Endothelial cell of umbilical vein (primary cell): ENCODE measurements around the gene DNMT3L. TPM values are rescaled to one million over a fixed set of nuclear protein-coding genes. Genes with fewer than 3 reads are reported as not detected.

Experiments
- BruUV-seq: library from RNA; stranded (reverse); fragments of 400-500 nt; replicated peaks from 2 replicates; lab custom pipeline; 2021; lab: Mats Ljungman, UMichigan
- CTCF ChIA-PET: fragments of 300-600, 350-600 bp; sonication (Branson Sonifier 250); formaldehyde crosslinking; loops from one replicate; lab custom pipeline; 2021; ENCODE audit warnings: antibody characterized with exemption, inconsistent platforms; lab: Charles Lee
- POLR2A ChIA-PET: fragments of 300-600, 350-600 bp; sonication (Branson Sonifier 250); formaldehyde crosslinking; loops from one replicate; lab custom pipeline; 2021; ENCODE audit warnings: antibody characterized with exemption, inconsistent platforms; lab: Charles Lee
- DNase-seq: peaks from one replicate; pipeline ENCODE4 v3.0.0-alpha.2; 2011; ENCODE audit warnings: low read depth, low spot score
- FAIRE-seq: peaks from 2 replicates; lab custom pipeline; 2011; peaks lifted over from hg19 to GRCh38; lab: Jason Lieb, UNC
- H2AFZ ChIP-seq: 2 replicates; pipeline ENCODE4 v1.6.0; 2012; ENCODE audit warnings: low read depth, low read length, control low read depth, inconsistent platforms
- H3K27ac ChIP-seq: 2 replicates; pipeline ENCODE4 v1.5.1; 2011; ENCODE audit warnings: low read depth, mild to moderate bottlenecking, control low read depth, low read length, moderate library complexity; ENCODE audit not compliant: insufficient read depth
- H3K27me3 ChIP-seq, 2 experiments: 2 replicates each; pipeline versions ENCODE4 v1.6.0 to v1.6.1; 2011; ENCODE audit warnings: low read length in 2 of 2, mixed read lengths in 1 of 2; ENCODE audit not compliant: control insufficient read depth in 2 of 2, insufficient read depth in 2 of 2
- H3K36me3 ChIP-seq, 2 experiments: 2 replicates in 1 of 2; 3 replicates in 1 of 2; pipeline ENCODE4 v1.5.1; 2011; ENCODE audit warnings: low read length in 2 of 2, mild to moderate bottlenecking in 1 of 2, moderate library complexity in 1 of 2; ENCODE audit not compliant: control insufficient read depth in 2 of 2, insufficient read depth in 2 of 2; ENCODE audit errors: extremely low read depth in 1 of 2
- H3K4me1 ChIP-seq: 3 replicates; pipeline ENCODE4 v1.5.1; 2011; ENCODE audit warnings: mild to moderate bottlenecking, low read length; ENCODE audit not compliant: control insufficient read depth, insufficient read depth; ENCODE audit errors: extremely low read depth
- H3K4me2 ChIP-seq: 2 replicates; pipeline ENCODE4 v1.6.1; 2011; ENCODE audit warnings: low read length, control low read depth, mixed read lengths; ENCODE audit not compliant: insufficient read depth
- H3K4me3 ChIP-seq, 3 experiments: fragments of 200-600 bp in 1 of 3; sonication (generic), shearing (Covaris generic) in 1 of 3; replicated peaks in 1 of 3; 2 replicates each; pipeline ENCODE4 v1.5.1; 2011 to 2016; ENCODE audit warnings: control low read depth in 3 of 3, low read length in 3 of 3, mild to moderate bottlenecking in 2 of 3, inconsistent platforms in 1 of 3, low read depth in 1 of 3, moderate library complexity in 1 of 3; ENCODE audit not compliant: insufficient read depth in 1 of 3
- H3K79me2 ChIP-seq: 2 replicates; pipeline ENCODE4 v1.6.0; 2012; ENCODE audit warnings: low read length, inconsistent platforms; ENCODE audit not compliant: control insufficient read depth, insufficient read depth
- H3K9ac ChIP-seq: replicated peaks from 2 replicates; pipeline ENCODE3; 2011; ENCODE audit warnings: low read length, control low read depth; ENCODE audit not compliant: insufficient read depth; ENCODE audit errors: extremely low read depth
- H3K9me1 ChIP-seq: replicated peaks from 3 replicates; pipeline ENCODE4 v1.6.0; 2011; ENCODE audit warnings: mild to moderate bottlenecking, low read length; ENCODE audit not compliant: control insufficient read depth, insufficient read depth; ENCODE audit errors: extremely low read depth
- H3K9me3 ChIP-seq: replicated peaks from 2 replicates; pipeline ENCODE4 v1.5.1; 2012; ENCODE audit warnings: low read length, inconsistent platforms; ENCODE audit not compliant: control insufficient read depth, insufficient read depth
- H4K20me1 ChIP-seq: replicated peaks from 2 replicates; pipeline ENCODE3; 2011; ENCODE audit warnings: mild to moderate bottlenecking, low read length; ENCODE audit not compliant: control insufficient read depth, insufficient read depth; ENCODE audit errors: extremely low read depth
- EZH2 ChIP-seq: IDR thresholded peaks from 2 replicates; pipeline ENCODE4 v1.6.1; 2012; ENCODE audit warnings: borderline replicate concordance, low read depth, mild to moderate bottlenecking, moderate library complexity, low read length, inconsistent platforms; ENCODE audit not compliant: severe bottlenecking
- FOS ChIP-seq: IDR thresholded peaks from 2 replicates; pipeline ENCODE4 v1.6.1; 2011; ENCODE audit warnings: mild to moderate bottlenecking, low read length, moderate library complexity, borderline replicate concordance; ENCODE audit not compliant: insufficient read depth
- GATA2 ChIP-seq: IDR thresholded peaks from 2 replicates; pipeline ENCODE4 v1.7.0; 2011; ENCODE audit warnings: low read depth, mild to moderate bottlenecking, moderate library complexity, mixed read lengths, low read length; ENCODE audit not compliant: insufficient read length, insufficient read depth
- JUN ChIP-seq: IDR thresholded peaks from 2 replicates; pipeline ENCODE4 v1.6.1; 2011; ENCODE audit warnings: borderline replicate concordance, low read depth; ENCODE audit not compliant: insufficient read length, insufficient read depth
- MYC ChIP-seq: IDR thresholded peaks from one replicate; pipeline ENCODE4 v1.6.1; 2011; ENCODE audit warnings: mild to moderate bottlenecking, low read depth, low read length
- POLR2A ChIP-seq: IDR thresholded peaks from 2 replicates; pipeline ENCODE4 v1.6.1; 2012; ENCODE audit warnings: low read depth, mild to moderate bottlenecking, control low read depth, low read length
- POLR2AphosphoS5 ChIP-seq: IDR thresholded peaks from 2 replicates; pipeline ENCODE4 v1.6.1; 2012; ENCODE audit warnings: low read depth, mild to moderate bottlenecking, control low read depth, low read length, moderate library complexity; ENCODE audit not compliant: insufficient read depth
- dilution Hi-C: fragments of 300-500 bp; cut with MboI; formaldehyde crosslinking; loops from one replicate; pipeline ENCODE4 v1.15.0; 2019; ENCODE audit warnings: low sequenced_read_pairs; ENCODE audit not compliant: extremely low pct_ligation_motif_present
- intact Hi-C: fragments of 100-400 bp; cut with micrococcal nuclease; formaldehyde crosslinking; loops from one replicate; pipeline ENCODE4 v1.10.0; 2022
- polyA plus RNA-seq, 4 experiments: library from polyadenylated mRNA; depleted of rRNA in 3 of 4; stranded (reverse) in 3 of 4; unstranded in 1 of 4; fragments of >200 nt; gene quantifications; 2 replicates each; pipeline versions ENCODE4 v1.2.1 to v1.2.3, GENCODE V29; 2011 to 2012; ENCODE audit warnings: missing spikeins in 1 of 4
- total RNA-seq: library from RNA; stranded (reverse); gene quantifications from 2 replicates; pipeline ENCODE4 v1.2.3, GENCODE V29; 2021
- TF ChIP-seq, protein P1 (sequence below): IDR thresholded peaks from 2 replicates; pipeline ENCODE4 v1.6.1; 2011; ENCODE audit not compliant: insufficient read depth, insufficient read length
- TF ChIP-seq, protein P2 (sequence below), 2 donors: IDR thresholded peaks; 1 replicate in 1 of 2; 2 replicates in 1 of 2; pipeline ENCODE4 v1.5.1; 2011; ENCODE audit warnings: low read length in 2 of 2, mild to moderate bottlenecking in 2 of 2, moderate library complexity in 2 of 2, control low read depth in 1 of 2, inconsistent platforms in 1 of 2, low read depth in 1 of 2; ENCODE audit not compliant: insufficient read depth in 1 of 2; ENCODE audit errors: extremely low read depth in 1 of 2

Gene DNMT3L
- total and polyA plus RNA-seq, 2 donors (not counting 3 experiments of a cell fraction or from before 2014, with no cell fraction given) = not detected

DNA sequence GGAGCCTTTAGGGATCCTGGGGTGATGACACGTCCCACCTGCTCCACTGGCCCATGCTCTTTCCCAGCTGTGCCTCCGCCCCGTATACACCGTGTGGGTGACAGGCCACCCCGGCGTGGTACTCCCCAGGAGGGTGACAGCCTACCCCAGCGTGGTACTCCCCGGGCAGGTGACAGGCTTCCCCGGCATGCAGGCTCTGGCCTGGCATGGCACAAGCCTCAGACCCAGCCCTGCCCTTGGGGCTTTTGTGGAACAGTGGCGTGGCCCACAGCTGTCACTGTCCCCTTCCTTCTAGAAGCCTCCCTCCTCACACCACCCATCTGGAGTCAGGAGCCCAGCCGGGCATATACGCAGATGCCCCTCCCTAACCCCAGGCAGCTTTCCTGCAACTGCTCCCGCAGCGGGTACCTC, 33.5 kb upstream of the DNMT3L start:
- ChIA-PET CTCF (interaction anchor here (1.1 to 1.9 kb wide), 2 partner anchors 9 to 320 kb away, joined by 5 to 6 read pairs; no protein-coding TSS in a partner anchor), POLR2A (no interaction called here)
- H3K36me3 ChIP-seq = no peaks in the 10 kb centered on the region
- intact Hi-C loops (no loop called here), dilution Hi-C loops (no loop called here)
- H3K9me3 ChIP-seq = no peaks in the 10 kb centered on the region
- H3K4me1 ChIP-seq = peaks cover 5% of the 10 kb centered on the region
- BruUV-seq = no TSS peak
- FAIRE-seq = no peak
- H2AFZ ChIP-seq = no peak overlapping the region
- H3K9ac ChIP-seq = no peak overlapping the region
- H4K20me1 ChIP-seq = no peaks in the 10 kb centered on the region
- no peak overlapping the region for H3K4me3 ChIP-seq
- TF ChIP-seq MYC = no peak
- TF ChIP-seq POLR2AphosphoS5 = no peak
- no peak for TF ChIP-seq POLR2A
- TF ChIP-seq JUN = no peak
- TF ChIP-seq, protein P1, sequence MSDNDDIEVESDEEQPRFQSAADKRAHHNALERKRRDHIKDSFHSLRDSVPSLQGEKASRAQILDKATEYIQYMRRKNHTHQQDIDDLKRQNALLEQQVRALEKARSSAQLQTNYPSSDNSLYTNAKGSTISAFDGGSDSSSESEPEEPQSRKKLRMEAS = no peak
- TF ChIP-seq GATA2 = no peak
- TF ChIP-seq FOS = no peak
- TF ChIP-seq, protein P2, sequence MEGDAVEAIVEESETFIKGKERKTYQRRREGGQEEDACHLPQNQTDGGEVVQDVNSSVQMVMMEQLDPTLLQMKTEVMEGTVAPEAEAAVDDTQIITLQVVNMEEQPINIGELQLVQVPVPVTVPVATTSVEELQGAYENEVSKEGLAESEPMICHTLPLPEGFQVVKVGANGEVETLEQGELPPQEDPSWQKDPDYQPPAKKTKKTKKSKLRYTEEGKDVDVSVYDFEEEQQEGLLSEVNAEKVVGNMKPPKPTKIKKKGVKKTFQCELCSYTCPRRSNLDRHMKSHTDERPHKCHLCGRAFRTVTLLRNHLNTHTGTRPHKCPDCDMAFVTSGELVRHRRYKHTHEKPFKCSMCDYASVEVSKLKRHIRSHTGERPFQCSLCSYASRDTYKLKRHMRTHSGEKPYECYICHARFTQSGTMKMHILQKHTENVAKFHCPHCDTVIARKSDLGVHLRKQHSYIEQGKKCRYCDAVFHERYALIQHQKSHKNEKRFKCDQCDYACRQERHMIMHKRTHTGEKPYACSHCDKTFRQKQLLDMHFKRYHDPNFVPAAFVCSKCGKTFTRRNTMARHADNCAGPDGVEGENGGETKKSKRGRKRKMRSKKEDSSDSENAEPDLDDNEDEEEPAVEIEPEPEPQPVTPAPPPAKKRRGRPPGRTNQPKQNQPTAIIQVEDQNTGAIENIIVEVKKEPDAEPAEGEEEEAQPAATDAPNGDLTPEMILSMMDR (IDR thresholded peaks at IDR 0.05; ENCODE audit: extremely low read depth in 1 of 2, insufficient read depth in 1 of 2, low read depth in 1 of 2, low read length in 2 of 2) = no peak
- no peak for TF ChIP-seq EZH2
- no peaks in the 10 kb centered on the region for H3K9me1 ChIP-seq
- H3K27ac ChIP-seq = no peak overlapping the region
- no peaks in the 10 kb centered on the region for H3K27me3 ChIP-seq
- H3K4me2 ChIP-seq = no peak overlapping the region
- H3K79me2 ChIP-seq = no peaks in the 10 kb centered on the region
- DNase-seq = no peak
